Fibroblast of lung (primary cell): ENCODE results near the gene DAPK1. TPM values are rescaled to one million over a fixed set of nuclear protein-coding genes. Genes with fewer than 3 reads are reported as not detected.

Source experiments
- DNase-seq, 2 donors: peaks; one replicate each; pipeline versions ENCODE4 v3.0.0 to v3.0.0-alpha.2; 2010; ENCODE audit warnings: low read depth in 2 of 2
- H2AFZ ChIP-seq: 2 replicates; pipeline ENCODE4 v1.5.1; 2012; ENCODE audit warnings: low read length, control low read depth, inconsistent platforms
- H3K27ac ChIP-seq: 2 replicates; pipeline ENCODE4 v1.5.1; 2011; ENCODE audit warnings: low read length, control low read depth; ENCODE audit not compliant: insufficient read depth
- H3K27me3 ChIP-seq: 2 replicates; pipeline ENCODE4 v1.5.1; 2011; ENCODE audit warnings: mild to moderate bottlenecking, low read length; ENCODE audit not compliant: control insufficient read depth, insufficient read depth
- H3K36me3 ChIP-seq: 2 replicates; pipeline ENCODE4 v1.5.1; 2011; ENCODE audit warnings: low read length; ENCODE audit not compliant: control insufficient read depth, insufficient read depth
- H3K4me1 ChIP-seq: 2 replicates; pipeline ENCODE4 v1.5.1; 2011; ENCODE audit warnings: low read length; ENCODE audit not compliant: control insufficient read depth, insufficient read depth; ENCODE audit errors: extremely low read depth
- H3K4me2 ChIP-seq: 2 replicates; pipeline ENCODE4 v1.5.1; 2011; ENCODE audit warnings: low read length, control low read depth; ENCODE audit not compliant: insufficient read depth; ENCODE audit errors: extremely low read depth
- H3K4me3 ChIP-seq, 4 experiments: fragments of 200-600 bp in 1 of 4; sonication (generic) in 1 of 4; replicated peaks in 1 of 4; 2 replicates each; pipeline ENCODE4 v1.5.1; 2011 to 2016; ENCODE audit warnings: low read length in 4 of 4, low read depth in 3 of 4, mild to moderate bottlenecking in 3 of 4, control low read depth in 2 of 4, inconsistent platforms in 1 of 4, mixed read lengths in 1 of 4; ENCODE audit not compliant: insufficient read depth in 1 of 4; ENCODE audit errors: control extremely low read depth in 1 of 4
- H3K79me2 ChIP-seq: 2 replicates; pipeline ENCODE4 v1.5.1; 2012; ENCODE audit warnings: mild to moderate bottlenecking, low read length, inconsistent platforms; ENCODE audit not compliant: control insufficient read depth, insufficient read depth
- H3K9ac ChIP-seq: 2 replicates; pipeline ENCODE4 v1.5.1; 2011; ENCODE audit warnings: mild to moderate bottlenecking, low read length, control low read depth; ENCODE audit not compliant: insufficient read depth
- H3K9me3 ChIP-seq: 2 replicates; pipeline ENCODE4 v1.5.1; 2012; ENCODE audit warnings: low read depth, low read length; ENCODE audit not compliant: control insufficient read depth, insufficient read depth
- H4K20me1 ChIP-seq: 2 replicates; pipeline ENCODE4 v1.5.1; 2011; ENCODE audit warnings: low read length; ENCODE audit not compliant: control insufficient read depth, insufficient read depth; ENCODE audit errors: extremely low read depth
- CTCF ChIP-seq, 2 donors: IDR thresholded peaks in 1 of 2; conservative IDR thresholded peaks in 1 of 2; 1 replicate in 1 of 2; 2 replicates in 1 of 2; pipeline ENCODE4 v1.5.1; 2011 to 2012; ENCODE audit warnings: low read length in 2 of 2, control low read depth in 1 of 2, inconsistent platforms in 1 of 2, low read depth in 1 of 2, mild to moderate bottlenecking in 1 of 2
- EZH2 ChIP-seq: IDR thresholded peaks from 2 replicates; pipeline ENCODE4 v1.5.1; 2012; ENCODE audit warnings: low read length, control low read depth, mild to moderate bottlenecking; ENCODE audit errors: missing control alignments
- polyA plus RNA-seq, 2 donors: library from polyadenylated mRNA; depleted of rRNA in 1 of 2; stranded (reverse) in 1 of 2; unstranded in 1 of 2; fragments of >200 nt; gene quantifications; 2 replicates each; pipeline ENCODE4 v1.2.1, GENCODE V29; 2011 to 2012; ENCODE audit warnings: missing spikeins in 1 of 2
- total RNA-seq: library from RNA; depleted of rRNA; stranded (reverse); fragments of >200 nt; gene quantifications from 2 replicates; pipeline ENCODE4 v1.2.1, GENCODE V29; 2014

DAPK1 gene
- total and polyA plus RNA-seq, 2 donors (not counting 1 experiment from before 2014, with no cell fraction given) = 1.1 to 15.5 TPM

GRCh38 chr9:87550253-87550954 lies 52.7 kb downstream of the DAPK1 start:
- H3K79me2 ChIP-seq = no peaks in the 10 kb centered on the region
- no peaks in the 10 kb centered on the region for H4K20me1 ChIP-seq
- H3K4me2 ChIP-seq = no peak overlapping the region
- H3K27me3 ChIP-seq = no peaks in the 10 kb centered on the region
- no peak overlapping the region for H3K9ac ChIP-seq
- no peaks in the 10 kb centered on the region for H3K9me3 ChIP-seq
- H3K4me3 ChIP-seq = no peak overlapping the region
- no peaks in the 10 kb centered on the region for H3K36me3 ChIP-seq
- peaks cover 3% of the 10 kb centered on the region for H3K4me1 ChIP-seq
- TF ChIP-seq EZH2 (no peak), CTCF (conservative IDR thresholded peaks at IDR 0.05 in 1 of 2, IDR thresholded peaks at IDR 0.05 in 1 of 2; ENCODE audit: low read depth in 1 of 2, low read length in 2 of 2) (no peak)
- DNase-seq = no peak
- H2AFZ ChIP-seq = no peak overlapping the region
- no peak overlapping the region for H3K27ac ChIP-seq

DNA sequence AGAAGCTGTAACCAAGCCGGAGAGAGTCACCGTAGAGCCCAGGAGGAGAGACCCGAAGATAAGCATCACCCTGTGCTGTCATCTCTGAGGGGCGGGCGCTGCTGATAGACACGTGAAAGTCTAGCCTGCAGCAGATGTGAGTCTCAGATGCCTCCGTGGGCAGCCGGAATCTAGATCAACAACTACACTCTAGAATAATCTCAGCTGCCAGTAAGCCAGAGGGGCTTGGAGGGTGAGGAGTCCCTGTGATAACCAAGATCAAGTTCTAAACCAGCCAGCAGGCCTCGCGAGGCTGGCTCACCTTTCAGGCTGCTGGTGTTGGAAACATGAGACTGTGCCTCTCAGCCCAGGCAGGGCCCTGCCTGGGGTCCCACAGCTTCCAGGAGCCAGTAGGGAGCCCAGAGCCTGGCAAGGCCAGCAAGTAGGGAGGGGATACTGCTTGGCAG lies 54.1 kb downstream of the DAPK1 start:
- Histone ChIP-seq H3K79me2 (no peaks in the 10 kb centered on the region), H3K4me1 (no peaks in the 10 kb centered on the region), H3K27me3 (no peaks in the 10 kb centered on the region), H3K4me2 (no peak overlapping the region), H4K20me1 (no peaks in the 10 kb centered on the region), H3K9me3 (no peaks in the 10 kb centered on the region), H3K9ac (no peak overlapping the region), H3K36me3 (no peaks in the 10 kb centered on the region), H3K27ac (no peak overlapping the region), H3K4me3 (no peak overlapping the region), H2AFZ (no peak overlapping the region)
- no peak for DNase-seq
- TF ChIP-seq CTCF (conservative IDR thresholded peaks at IDR 0.05 in 1 of 2, IDR thresholded peaks at IDR 0.05 in 1 of 2; ENCODE audit: low read depth in 1 of 2, low read length in 2 of 2) (no peak), EZH2 (no peak)

- DNase-seq = no peak
- no peaks in the 10 kb centered on the region for H3K79me2 ChIP-seq
- H3K9ac ChIP-seq = no peak overlapping the region
- no peak overlapping the region for H3K4me2 ChIP-seq
- no peak overlapping the region for H2AFZ ChIP-seq
- H3K9me3 ChIP-seq = no peaks in the 10 kb centered on the region
- H3K4me1 ChIP-seq = no peaks in the 10 kb centered on the region
- no peak overlapping the region for H3K27ac ChIP-seq
- H3K27me3 ChIP-seq = no peaks in the 10 kb centered on the region
- H3K36me3 ChIP-seq = no peaks in the 10 kb centered on the region
- TF ChIP-seq EZH2 (no peak), CTCF (conservative IDR thresholded peaks at IDR 0.05 in 1 of 2, IDR thresholded peaks at IDR 0.05 in 1 of 2; ENCODE audit: low read depth in 1 of 2, low read length in 2 of 2) (no peak)
- no peaks in the 10 kb centered on the region for H4K20me1 ChIP-seq
- no peak overlapping the region for H3K4me3 ChIP-seq
These were observed 56.7 kb downstream of the DAPK1 start for GRCh38 chr9:87554171-87554910.
